ENCODE data around the gene MMP24. TPM values are rescaled to one million over a fixed set of nuclear protein-coding genes. Genes with fewer than 3 reads are reported as not detected.

MMP24 gene
- total RNA-seq, 1 experiment from 2014 or later = 23.0 TPM

DNA sequence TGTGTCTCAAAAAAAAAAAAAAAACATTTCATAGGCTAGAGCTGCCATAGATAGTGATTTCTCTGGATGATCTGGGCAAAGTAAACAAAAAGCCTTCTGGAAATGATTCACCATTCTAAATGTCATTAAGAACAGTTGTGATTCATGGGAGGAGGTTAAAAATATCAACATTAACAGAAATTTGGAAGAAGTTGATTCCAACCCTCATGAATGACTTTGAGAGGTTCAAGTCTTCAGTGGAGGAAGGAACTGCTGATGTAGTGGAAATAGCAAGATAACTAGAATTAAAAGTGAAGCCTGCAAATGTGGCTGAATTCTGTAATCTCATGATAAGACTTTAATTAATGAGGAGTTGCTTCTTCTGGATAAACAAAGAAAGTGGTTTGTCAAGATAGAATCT lies 26.8 kb upstream of the MMP24 start:
- no peak overlapping the region for H4K8ac ChIP-seq (replicated peaks; ENCODE audit: insufficient read length, low read depth, low read length)
- no peaks in the 10 kb centered on the region for H3K9me3 ChIP-seq (ENCODE audit: control insufficient read depth, low read depth, low read length)
- no peak overlapping the region for H3K9ac ChIP-seq (ENCODE audit: extremely low read depth, insufficient read length, low read length)
- no peaks in the 10 kb centered on the region for H3K23me2 ChIP-seq (ENCODE audit: insufficient read length, low read depth, low read length, poor library complexity, severe bottlenecking)
- H2BK120ac ChIP-seq (ENCODE audit: low read depth, low read length, poor library complexity, severe bottlenecking) = no peak overlapping the region
- no peak overlapping the region for H3K27ac ChIP-seq (ENCODE audit: insufficient read length, low read depth, low read length)
- no peak overlapping the region for H3K23ac ChIP-seq (ENCODE audit: insufficient read length, low read depth, low read length)
- H4K20me1 ChIP-seq (ENCODE audit: control insufficient read depth, insufficient read depth, insufficient read length) = no peaks in the 10 kb centered on the region
- Mint-ChIP-seq H3K27ac (no peak overlapping the region), H3K4me1 (no peaks in the 10 kb centered on the region), H3K9me3 (peaks cover 46 to 49% of the 10 kb centered on the region in 2 experiments), H3K36me3 (ENCODE audit: insufficient read depth in 1 of 3, low read depth in 3 of 3) (peaks cover 6 to 25% (median 22%) of the 10 kb centered on the region in 3 experiments; a peak in 6 of 7 replicates), H3K4me3 (no peak overlapping the region), H3K27me3 (ENCODE audit: low read depth) (peaks cover 13% of the 10 kb centered on the region)
- no peak overlapping the region for H2BK5ac ChIP-seq (ENCODE audit: insufficient read length, low read length)
- no peaks in the 10 kb centered on the region for H3K79me1 ChIP-seq (ENCODE audit: insufficient read depth, low read depth, low read length, poor library complexity, severe bottlenecking)
- no peak overlapping the region for H4K5ac ChIP-seq (ENCODE audit: insufficient read length, low read depth, low read length)
- no peak overlapping the region for H2AFZ ChIP-seq (ENCODE audit: low read length)
- H3K27me3 ChIP-seq (ENCODE audit: insufficient read depth, low read length) = no peaks in the 10 kb centered on the region
- H4K91ac ChIP-seq (ENCODE audit: insufficient read length, low read depth, low read length) = no peak overlapping the region
- H3K18ac ChIP-seq (ENCODE audit: insufficient read length, low read depth, low read length) = no peak overlapping the region
- no peak overlapping the region for H3K4ac ChIP-seq (ENCODE audit: low read depth, low read length)
- no peak overlapping the region for H3T11ph ChIP-seq (ENCODE audit: low read length)
- no peak overlapping the region for H3K14ac ChIP-seq (ENCODE audit: insufficient read depth, low read length)
- H3K56ac ChIP-seq (ENCODE audit: insufficient read length, low read depth, low read length) = no peak overlapping the region
- H2BK12ac ChIP-seq (ENCODE audit: insufficient read length, low read depth, low read length) = no peak overlapping the region
- H2AK5ac ChIP-seq (ENCODE audit: insufficient read length, low read length) = no peak overlapping the region
- H3K4me2 ChIP-seq (ENCODE audit: insufficient read depth, insufficient read length, low read length) = no peak overlapping the region
- TF ChIP-seq, protein P1, sequence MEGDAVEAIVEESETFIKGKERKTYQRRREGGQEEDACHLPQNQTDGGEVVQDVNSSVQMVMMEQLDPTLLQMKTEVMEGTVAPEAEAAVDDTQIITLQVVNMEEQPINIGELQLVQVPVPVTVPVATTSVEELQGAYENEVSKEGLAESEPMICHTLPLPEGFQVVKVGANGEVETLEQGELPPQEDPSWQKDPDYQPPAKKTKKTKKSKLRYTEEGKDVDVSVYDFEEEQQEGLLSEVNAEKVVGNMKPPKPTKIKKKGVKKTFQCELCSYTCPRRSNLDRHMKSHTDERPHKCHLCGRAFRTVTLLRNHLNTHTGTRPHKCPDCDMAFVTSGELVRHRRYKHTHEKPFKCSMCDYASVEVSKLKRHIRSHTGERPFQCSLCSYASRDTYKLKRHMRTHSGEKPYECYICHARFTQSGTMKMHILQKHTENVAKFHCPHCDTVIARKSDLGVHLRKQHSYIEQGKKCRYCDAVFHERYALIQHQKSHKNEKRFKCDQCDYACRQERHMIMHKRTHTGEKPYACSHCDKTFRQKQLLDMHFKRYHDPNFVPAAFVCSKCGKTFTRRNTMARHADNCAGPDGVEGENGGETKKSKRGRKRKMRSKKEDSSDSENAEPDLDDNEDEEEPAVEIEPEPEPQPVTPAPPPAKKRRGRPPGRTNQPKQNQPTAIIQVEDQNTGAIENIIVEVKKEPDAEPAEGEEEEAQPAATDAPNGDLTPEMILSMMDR (conservative IDR thresholded peaks at IDR 0.05) = no peak
- no peak overlapping the region for H2BK15ac ChIP-seq (ENCODE audit: low read depth, low read length)
- no peak for DNase-seq
- H2BK20ac ChIP-seq (ENCODE audit: low read depth, low read length, poor library complexity, severe bottlenecking) = no peak overlapping the region
- H3K4me1 ChIP-seq (ENCODE audit: insufficient read depth, low read length) = no peaks in the 10 kb centered on the region
- no peaks in the 10 kb centered on the region for H3K79me2 ChIP-seq (ENCODE audit: insufficient read depth, low read length)
